PC-9 (cell line): ENCODE results near the gene GARNL3.

Source experiments
- EZH2 ChIP-seq: fragments of 200-600 bp; sonication (generic); IDR thresholded peaks from 2 replicates; pipeline ENCODE4 v1.8.0; 2017; ENCODE audit warnings: antibody characterized with exemption, low read depth
- TF ChIP-seq, protein P1 (sequence below): fragments of 200-600 bp; sonication (generic); conservative IDR thresholded peaks from 2 replicates; pipeline ENCODE4 v1.6.1; 2017; ENCODE audit warnings: mixed run types, antibody characterized with exemption, mild to moderate bottlenecking, moderate library complexity

DNA sequence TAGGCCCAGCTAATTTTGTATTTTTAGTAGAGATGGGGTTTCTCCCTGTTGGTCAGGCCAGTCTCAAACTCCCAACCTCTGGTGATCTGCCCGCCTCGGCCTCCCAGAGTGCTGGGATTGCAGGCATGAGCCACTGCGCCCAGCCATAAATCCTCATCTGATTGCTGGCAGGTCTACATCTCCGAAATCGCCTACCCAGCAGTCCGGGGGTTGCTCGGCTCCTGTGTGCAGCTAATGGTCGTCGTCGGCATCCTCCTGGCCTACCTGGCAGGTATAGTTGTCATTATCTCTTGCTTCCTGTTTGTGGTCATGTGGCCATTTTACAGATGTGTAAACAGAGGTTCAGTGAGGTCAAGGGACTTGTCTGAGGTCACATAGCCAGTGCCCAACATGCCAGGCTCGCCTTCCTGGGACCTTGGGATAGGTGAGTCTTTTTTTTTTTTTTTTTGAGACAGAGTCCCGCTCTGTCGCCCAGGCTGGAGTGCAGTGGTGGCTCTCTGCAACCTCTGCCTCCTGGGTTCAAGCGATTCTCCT is 135.2 kb downstream of the GARNL3 start:
- TF ChIP-seq EZH2 = no peak
- TF ChIP-seq, protein P1, sequence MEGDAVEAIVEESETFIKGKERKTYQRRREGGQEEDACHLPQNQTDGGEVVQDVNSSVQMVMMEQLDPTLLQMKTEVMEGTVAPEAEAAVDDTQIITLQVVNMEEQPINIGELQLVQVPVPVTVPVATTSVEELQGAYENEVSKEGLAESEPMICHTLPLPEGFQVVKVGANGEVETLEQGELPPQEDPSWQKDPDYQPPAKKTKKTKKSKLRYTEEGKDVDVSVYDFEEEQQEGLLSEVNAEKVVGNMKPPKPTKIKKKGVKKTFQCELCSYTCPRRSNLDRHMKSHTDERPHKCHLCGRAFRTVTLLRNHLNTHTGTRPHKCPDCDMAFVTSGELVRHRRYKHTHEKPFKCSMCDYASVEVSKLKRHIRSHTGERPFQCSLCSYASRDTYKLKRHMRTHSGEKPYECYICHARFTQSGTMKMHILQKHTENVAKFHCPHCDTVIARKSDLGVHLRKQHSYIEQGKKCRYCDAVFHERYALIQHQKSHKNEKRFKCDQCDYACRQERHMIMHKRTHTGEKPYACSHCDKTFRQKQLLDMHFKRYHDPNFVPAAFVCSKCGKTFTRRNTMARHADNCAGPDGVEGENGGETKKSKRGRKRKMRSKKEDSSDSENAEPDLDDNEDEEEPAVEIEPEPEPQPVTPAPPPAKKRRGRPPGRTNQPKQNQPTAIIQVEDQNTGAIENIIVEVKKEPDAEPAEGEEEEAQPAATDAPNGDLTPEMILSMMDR = no peak
